NB4 (cell line): ENCODE data around the gene SMAD2.
"Not testable (repeated sequence)": the region's sequence is repeated elsewhere in the genome, so short reads cannot be mapped to it uniquely, and the experiment has no call there.

ENCODE experiments used
- DNase-seq: peaks from one replicate; pipeline ENCODE4 v3.0.0; 2010; ENCODE audit warnings: low read depth
- H3K4me3 ChIP-seq: one replicate; pipeline ENCODE4 v1.5.1; 2011; ENCODE audit warnings: mild to moderate bottlenecking, low read depth, low read length, moderate library complexity
- CTCF ChIP-seq: IDR thresholded peaks from one replicate; pipeline ENCODE4 v1.5.1; 2012; ENCODE audit warnings: low read depth, low read length
- MAX ChIP-seq: IDR thresholded peaks from 2 replicates; pipeline ENCODE4 v1.6.1; 2011; ENCODE audit warnings: low read depth, low read length
- MYC ChIP-seq: IDR thresholded peaks from 2 replicates; pipeline ENCODE4 v1.6.1; 2011; ENCODE audit warnings: low read depth, low read length
- POLR2A ChIP-seq: IDR thresholded peaks from 2 replicates; pipeline ENCODE4 v1.6.1; 2011; ENCODE audit warnings: mild to moderate bottlenecking; ENCODE audit not compliant: insufficient read length; ENCODE audit errors: extremely low read depth

SMAD2 gene

GRCh38 chr18:47777626-47778025, 152.8 kb downstream of the SMAD2 start:
- DNase-seq, result no peak
- no peak overlapping the region for H3K4me3 ChIP-seq
- TF ChIP-seq MAX, result no peak
- TF ChIP-seq CTCF, result no peak
- TF ChIP-seq POLR2A, result no peak
- TF ChIP-seq MYC, result no peak

GRCh38 chr18:47775961-47776360, 154.5 kb downstream of the SMAD2 start:
- no peak for DNase-seq
- no peak for TF ChIP-seq MAX
- TF ChIP-seq POLR2A, result no peak
- no peak for TF ChIP-seq CTCF
- TF ChIP-seq MYC, result no peak

GRCh38 chr18:47773931-47774330, 156.5 kb downstream of the SMAD2 start:
- DNase-seq, result no peak
- H3K4me3 ChIP-seq, result no peak overlapping the region
- TF ChIP-seq POLR2A, result no peak
- no peak for TF ChIP-seq CTCF
- TF ChIP-seq MYC, result no peak
- TF ChIP-seq MAX, result no peak

More at GRCh38 chr18:47775961-47776360, 154.5 kb downstream of the SMAD2 start:
- no peak overlapping the region for H3K4me3 ChIP-seq

- peak; percentile 68 for DNase-seq
Observed at GRCh38 chr18:47772374-47773248, 157.8 kb downstream of the SMAD2 start.

GRCh38 chr18:47771922-47772321, 158.5 kb downstream of the SMAD2 start:
- DNase-seq, result no peak
- TF ChIP-seq CTCF (no peak), POLR2A (no peak), MAX (no peak), MYC (no peak)

More at GRCh38 chr18:47772374-47773248, 157.8 kb downstream of the SMAD2 start:
- TF ChIP-seq CTCF (peak; percentile 86), MAX (no peak)
- no peak overlapping the region for H3K4me3 ChIP-seq

GRCh38 chr18:47767699-47768098, 162.8 kb downstream of the SMAD2 start:
- TF ChIP-seq MAX (no peak), CTCF (no peak), MYC (no peak), POLR2A (no peak)
- DNase-seq, result no peak

More at GRCh38 chr18:47771922-47772321, 158.5 kb downstream of the SMAD2 start:
- no peak overlapping the region for H3K4me3 ChIP-seq

GRCh38 chr18:47767198-47767597, 163.3 kb downstream of the SMAD2 start:
- H3K4me3 ChIP-seq, DNase-seq: not testable (repeated sequence)

More at GRCh38 chr18:47767699-47768098, 162.8 kb downstream of the SMAD2 start:
- H3K4me3 ChIP-seq, result no peak overlapping the region
